Inflammatory macrophage treated with lipopolysaccharide for 1 hour (primary cell): Measurements from ENCODE around the gene CD3D.

ENCODE experiments used
- DNase-seq, 2 donors: peaks; one replicate each; pipeline ENCODE4 v3.0.0-alpha.2; 2020 to 2022

Gene CD3D

DNA sequence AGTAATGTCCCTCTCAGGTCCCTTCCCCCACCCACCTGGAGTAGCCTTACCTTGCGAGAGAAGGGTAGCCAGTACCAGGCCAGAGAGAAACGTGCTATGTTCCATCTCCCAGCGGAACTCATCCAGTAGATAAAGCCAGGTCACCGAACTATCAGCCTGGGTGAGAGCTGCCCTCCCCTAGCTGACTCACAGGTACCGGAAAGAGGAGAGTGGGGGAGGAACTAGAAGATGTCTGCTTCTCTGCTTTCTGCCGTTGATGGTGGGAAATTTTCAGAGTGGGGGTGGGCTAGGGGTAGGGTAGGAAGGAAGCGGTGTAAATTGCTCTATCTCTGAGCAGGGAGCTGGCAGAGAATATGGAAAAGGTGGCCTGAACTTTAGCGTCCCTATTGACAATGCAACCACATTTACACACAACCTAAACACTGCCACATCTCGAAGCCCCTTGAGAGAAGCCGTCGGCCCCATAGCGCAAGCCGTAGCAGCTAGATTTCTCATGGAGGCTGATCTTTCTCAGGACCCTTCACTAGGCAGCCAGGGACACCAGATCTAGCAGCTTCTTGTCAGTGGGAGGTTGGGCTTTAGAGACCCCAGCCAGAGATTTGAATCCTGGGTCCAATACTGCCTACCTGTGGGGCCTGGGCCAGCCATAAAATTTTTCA, at the start of gene CD3D:
TSS of gene CD3D (minus strand) at position 203 of the 659 bp plus-strand sequence. CDS start at position 105, 98 bp downstream.
- DNase-seq, result no peak

DNA sequence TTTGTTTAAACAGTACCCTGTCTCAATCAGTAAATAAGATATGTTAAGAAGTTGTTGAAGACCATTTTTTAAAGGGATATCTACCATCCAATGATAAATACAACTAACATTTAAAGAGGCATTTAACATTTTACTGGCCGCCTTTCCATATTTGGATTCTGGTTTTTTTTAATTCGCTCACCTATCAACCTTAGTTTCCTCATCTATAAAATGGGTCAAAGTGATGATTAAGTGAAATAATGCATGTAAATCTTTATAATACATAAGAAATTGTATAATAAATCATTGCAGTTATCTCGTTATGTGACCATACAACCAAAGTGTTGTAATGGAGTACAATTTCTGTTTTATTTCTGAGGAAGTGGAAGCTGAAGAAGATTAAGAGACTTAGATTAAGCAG, 41.2 kb upstream of the CD3D start:
- no peak for DNase-seq

DNA sequence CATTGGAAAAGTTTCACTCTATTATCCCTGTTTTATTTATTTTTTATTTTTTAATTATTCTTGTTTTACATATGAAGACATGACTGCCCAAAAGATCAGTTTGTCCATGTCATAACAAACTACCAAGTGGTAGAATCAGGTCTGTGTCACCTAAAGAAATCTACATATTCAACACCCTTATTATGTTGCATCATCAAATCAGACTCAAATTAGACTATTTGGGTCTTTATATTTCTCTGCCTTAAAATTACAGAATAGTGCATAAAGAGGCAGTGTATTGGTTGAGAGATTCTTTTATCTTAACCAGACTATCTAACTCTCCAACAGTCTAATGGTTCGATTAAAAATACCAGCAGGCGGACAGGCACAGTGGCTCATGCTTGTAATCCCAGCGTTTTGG, 40.4 kb upstream of the CD3D start:
- no peak for DNase-seq

DNA sequence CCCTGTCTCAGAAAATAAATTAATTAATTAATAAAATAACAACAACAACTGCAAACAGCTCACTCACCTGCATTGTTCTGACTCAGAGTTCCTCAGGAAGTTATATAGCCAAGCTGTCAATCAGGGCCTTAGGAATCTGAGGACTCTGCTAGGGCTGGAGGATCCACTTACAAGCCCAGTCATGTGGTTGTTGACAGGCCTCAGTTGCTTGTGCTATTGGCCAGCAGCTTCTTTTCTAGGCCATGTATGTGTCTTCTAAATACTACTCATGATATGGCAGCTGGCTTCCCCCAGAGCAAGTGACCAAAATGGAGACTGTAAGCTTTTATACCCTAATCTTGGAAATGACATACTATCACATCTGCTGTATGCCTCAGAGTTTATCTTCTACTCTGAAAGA, 38.1 kb upstream of the CD3D start:
- DNase-seq, result no peak

DNA sequence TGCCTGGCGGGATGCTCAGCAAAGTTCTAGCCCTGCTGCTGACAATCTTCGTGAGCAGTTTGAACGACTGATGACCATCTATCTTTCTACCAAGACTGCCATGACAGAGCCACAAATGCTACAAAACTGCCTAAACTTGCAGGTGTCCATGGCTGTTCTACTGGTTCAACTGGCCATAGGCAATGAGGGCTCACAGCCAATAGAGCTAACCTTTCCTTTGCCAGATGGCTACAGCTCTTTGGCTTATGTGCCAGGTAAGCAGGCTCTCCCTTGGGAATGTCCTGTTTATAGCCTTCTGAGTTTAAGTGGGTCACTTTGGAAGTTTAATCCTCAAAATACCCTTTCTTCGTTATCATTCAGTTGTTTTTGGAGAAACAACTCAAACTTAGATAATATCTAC, 37.0 kb upstream of the CD3D start:
- no peak for DNase-seq

DNA sequence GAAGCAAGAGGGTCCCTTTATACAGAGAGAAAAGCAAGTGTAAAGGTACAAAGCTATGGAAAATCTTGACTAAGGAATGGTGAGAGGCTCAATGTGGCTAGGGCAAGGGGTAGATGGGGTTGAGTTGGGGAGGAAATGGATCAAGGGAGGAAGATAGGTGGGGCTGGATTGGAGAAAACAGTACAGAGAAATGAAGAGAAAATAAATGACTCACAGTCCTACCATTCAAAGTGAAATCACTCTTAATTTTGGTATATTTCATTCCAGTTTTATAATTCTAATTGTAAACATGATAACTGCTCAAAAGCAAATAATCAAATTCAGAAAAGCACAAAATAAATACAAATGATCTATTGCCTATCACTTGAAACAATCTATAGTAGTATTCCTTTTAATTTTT, 33.5 kb upstream of the CD3D start:
- no peak for DNase-seq

DNA sequence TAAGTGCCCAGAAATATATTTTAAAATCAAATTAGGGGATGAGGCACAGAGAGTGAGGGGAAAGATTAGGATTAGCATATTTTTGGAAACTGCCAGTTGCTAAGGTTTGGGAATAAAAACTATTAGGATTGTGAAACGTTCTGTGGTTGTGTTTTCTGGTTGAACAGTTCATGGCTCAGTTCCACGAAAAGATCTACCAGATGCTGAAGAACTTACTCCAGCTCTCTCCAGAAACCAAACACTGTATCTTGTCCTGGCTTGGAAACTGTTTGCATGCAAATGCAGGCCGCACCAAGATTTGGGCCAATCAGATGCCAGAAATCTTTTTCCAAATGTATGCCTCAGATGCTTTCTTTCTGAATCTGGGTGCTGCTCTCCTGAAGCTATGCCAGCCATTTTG, 32.2 kb upstream of the CD3D start:
- DNase-seq, result no peak

DNA sequence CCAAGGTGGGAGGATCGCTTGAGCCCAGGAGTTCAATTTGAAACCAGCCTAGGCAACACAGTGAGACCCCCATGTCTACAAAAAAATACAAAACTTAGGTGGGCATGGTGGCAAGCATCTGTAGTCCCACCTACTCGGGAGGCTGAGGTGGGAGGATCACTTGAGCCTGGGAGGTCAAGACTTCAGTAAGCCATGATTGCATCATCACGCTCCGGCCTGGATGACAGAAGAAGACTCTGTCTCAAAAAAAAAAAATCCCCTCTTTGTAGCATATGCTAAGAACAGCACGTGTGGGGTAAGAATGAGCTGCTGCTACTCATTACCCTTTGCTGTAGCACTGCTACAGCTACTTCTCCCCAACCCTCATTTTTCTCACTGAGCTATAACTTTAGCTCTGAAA, 31.4 kb upstream of the CD3D start:
- DNase-seq, result no peak

DNA sequence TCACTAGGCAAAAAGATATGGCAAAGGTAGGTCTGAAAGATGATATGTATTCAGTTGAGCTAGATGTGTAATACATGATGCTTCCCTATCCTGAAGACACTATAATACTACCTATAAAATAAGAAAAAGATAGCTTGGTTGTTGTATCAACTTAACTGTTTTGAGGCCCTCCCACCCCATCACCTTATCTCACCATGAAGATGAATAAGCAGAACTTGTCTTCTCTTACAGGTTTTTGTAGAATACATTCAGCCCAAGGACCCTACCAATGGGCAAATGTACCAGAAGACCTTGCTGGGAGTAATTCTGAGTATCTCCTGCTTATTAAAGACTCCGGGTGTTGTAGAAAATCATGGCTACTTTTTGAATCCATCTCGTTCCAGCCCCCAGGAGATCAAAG, 30.8 kb upstream of the CD3D start:
- no peak for DNase-seq

DNA sequence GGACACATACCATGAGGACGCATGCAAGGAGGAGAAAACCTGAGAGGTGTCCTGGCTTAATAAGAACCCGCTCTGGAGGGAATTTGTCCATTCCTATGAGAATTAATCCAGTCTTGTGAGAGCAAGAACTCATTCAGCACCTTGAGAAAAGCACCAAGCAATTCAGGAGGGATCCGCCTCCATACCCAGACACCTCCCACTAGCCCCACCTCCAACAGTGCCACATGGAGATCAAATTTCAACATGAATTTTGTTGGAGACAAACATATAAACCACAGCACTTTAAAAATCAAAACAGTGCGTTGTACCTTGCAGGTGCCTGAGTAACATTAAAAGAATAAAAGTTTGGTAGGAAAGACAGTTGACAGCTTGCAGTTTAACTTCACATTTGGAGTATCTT, 28.3 kb upstream of the CD3D start:
- DNase-seq, result no peak

DNA sequence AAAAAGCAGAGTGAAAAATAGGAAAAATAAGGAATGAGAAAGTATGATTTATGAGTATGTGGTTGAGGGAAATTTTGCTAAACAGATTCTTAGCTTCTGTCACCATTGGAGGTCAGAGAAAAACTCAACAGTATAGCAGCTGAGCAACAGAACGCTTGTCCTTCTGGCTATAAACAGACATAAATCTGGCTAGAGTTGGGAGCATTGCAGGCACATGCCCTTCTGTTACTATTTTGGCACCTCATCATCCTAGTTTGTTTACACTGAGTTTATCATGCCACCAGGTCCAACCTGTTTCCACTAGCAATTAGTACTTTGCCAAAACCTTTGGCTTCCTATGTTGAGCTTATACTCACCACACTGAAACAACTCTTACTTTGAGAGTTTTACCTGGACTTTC, 23.8 kb upstream of the CD3D start:
- DNase-seq, result no peak

DNA sequence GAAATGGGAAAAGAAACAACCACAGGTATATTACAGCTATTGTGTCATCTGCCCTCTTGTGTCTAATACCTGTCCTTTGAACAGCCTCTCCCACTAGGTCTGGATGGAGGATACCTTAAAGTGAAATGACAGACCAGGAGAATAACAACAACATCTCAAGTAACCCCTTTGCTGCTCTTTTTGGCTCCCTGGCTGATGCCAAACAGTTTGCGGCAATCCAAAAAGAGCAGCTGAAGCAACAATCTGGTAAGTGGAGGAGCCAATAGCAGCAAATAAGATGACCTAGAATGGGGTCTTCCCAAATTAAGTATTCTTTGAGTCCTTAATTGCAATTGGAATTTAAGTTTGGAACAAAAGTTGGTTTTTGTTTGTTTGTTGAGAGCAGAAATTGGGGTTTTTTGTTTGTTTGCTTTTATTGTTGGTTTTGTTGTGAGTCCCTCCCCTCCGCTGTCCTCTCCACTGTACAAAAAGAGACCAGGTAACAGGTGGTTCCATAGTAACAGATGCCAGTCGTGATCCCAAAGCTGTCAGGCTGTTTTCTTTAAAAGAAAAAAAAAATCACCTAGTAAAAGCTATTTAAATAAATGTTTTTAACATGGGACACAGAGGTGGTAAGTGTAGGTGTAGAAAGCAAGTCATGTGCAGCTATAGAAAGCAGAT, 22.6 kb upstream of the CD3D start:
- DNase-seq, result no peak

DNA sequence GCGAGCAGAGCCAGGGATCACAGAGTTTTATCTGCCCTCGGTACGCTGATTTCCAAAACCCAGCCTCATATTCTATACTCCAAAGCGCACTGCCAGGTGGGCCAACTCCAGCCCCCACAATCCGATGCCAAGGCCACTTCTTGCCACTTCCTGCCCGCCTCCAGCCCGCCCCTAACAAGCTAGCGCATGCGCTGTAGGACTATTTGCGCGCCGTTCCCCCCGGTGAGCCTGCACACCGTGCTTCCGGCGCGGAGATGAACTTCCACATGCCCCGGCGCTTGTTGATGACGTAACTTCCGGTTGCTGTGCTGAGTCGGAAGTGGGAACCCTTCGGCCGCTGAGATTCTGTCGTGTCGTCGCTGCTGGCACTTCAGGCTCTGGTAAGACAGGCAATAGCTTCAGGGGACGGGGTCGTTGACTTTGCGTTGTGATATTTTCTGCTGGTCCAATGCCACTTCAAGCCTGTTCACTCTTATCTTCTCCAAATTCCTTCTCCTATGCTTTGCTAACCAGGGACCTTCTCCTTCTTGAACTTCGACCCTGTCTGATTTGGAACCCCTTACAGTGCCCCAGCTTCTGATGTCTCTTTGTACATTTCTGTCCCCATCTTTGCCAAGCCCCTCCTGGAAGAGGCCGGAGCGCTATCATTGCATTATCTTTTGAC, 16.9 kb upstream of the CD3D start, which contains the start of gene UBE4A:
TSS of gene UBE4A (plus strand) at position 306 of the 664 bp plus-strand sequence. CDS start 5,481 bp downstream, outside the sequence.
- peak; percentile 92 to 98 for DNase-seq

DNA sequence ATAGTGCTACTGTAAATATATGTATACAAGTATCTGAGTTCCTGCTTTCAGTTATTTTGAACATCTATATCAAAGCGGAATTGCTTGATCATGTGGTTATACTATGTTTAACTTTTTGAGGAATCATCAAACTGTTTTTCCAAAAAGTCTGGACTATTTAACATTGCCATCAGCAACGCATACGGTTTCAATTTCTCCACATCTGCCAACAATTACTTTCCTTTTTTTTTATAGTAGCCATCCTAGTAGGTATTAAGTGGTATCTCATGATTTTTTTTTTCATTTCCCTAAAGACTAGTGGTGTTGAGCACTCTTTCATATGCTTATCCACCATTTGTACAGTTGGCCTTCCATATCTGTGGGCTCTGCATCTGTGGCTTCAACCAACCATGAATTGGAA, 15.6 kb upstream of the CD3D start:
- DNase-seq, result no peak

DNA sequence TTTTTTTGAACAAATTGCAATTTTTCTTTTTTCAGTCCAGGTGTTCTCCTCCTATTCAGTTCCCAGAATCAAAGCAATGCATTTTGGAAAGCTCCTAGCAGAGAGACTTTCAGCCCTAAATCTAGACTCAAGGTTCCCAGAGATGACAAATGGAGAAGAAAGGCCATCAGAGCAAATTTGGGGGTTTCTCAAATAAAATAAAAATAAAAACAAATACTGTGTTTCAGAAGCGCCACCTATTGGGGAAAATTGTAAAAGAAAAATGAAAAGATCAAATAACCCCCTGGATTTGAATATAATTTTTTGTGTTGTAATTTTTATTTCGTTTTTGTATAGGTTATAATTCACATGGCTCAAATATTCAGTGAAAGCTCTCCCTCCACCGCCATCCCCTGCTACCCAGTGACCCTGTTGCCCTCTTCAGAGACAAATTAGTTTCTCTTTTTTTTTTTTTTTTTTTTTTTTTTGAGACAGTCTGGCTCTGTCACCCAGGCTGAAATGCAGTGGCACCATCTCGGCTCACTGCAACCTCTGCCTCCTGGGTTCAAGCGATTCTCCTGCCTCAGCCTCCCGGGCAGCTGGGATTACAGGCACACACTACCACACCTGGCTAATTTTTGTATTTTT, 10.7 kb upstream of the CD3D start:
- DNase-seq, result peak; percentile 29 to 84

DNA sequence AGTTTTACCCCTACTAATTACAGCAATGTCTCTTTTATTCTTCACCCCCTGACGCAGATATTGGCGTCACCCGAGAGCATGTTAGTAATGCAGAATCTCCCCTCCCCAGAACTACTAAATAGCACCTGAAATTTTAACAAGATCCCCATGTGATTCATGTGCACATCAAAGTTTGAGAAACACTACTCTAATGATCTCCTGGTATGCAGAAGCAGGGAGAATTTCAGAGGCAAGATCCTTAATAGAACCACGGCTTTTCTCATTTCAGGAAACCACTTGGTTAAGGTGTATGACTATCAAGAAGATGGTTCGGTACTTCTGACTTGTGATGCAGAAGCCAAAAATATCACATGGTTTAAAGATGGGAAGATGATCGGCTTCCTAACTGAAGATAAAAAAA, 7.0 kb upstream of the CD3D start:
- DNase-seq, result no peak

DNA sequence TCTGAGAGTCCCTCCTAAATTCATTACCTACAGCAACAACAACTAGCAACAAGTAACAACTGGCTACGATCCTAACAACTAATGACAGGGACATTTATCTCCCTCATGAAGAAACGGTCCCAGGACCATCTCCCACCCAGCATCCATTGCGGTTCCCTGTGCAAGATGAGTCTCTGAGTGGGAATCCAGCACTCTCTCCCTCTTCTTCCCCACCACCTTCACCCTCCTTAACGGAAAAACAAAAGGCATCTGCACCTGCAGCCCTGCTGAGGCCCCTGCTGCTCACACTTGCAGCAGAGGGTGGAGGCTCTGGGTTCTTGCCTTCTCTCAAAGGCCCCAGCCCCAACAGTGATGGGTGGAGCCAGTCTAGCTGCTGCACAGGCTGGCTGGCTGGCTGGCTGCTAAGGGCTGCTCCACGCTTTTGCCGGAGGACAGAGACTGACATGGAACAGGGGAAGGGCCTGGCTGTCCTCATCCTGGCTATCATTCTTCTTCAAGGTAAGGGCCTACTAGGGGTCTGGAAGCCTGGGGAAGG, 1.5 kb upstream of the CD3D start, which contains the start of gene CD3G:
TSS of gene CD3G (plus strand) at position 364 of the 535 bp plus-strand sequence. CDS start at position 444, 80 bp downstream.
- DNase-seq, result no peak

DNA sequence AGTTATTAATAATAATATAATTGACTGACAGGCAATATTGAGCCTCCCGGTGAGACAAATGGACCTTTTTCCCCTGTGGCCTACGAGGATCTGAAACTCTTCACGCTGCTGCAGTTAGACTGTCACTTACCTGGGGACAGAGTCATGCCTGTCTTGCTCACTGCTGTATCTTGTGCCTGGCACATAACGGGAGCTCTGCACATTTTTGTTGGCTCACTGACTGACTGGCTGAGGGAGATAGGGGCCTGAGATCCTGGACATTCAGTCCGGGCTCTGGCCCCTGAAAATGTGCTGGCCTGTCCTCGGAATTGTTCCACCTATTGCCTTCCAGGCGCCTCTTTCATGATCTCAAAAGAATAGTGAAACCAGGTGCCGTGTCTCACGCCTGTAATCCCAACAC, 743 bp upstream of the CD3D start:
- no peak for DNase-seq

DNA sequence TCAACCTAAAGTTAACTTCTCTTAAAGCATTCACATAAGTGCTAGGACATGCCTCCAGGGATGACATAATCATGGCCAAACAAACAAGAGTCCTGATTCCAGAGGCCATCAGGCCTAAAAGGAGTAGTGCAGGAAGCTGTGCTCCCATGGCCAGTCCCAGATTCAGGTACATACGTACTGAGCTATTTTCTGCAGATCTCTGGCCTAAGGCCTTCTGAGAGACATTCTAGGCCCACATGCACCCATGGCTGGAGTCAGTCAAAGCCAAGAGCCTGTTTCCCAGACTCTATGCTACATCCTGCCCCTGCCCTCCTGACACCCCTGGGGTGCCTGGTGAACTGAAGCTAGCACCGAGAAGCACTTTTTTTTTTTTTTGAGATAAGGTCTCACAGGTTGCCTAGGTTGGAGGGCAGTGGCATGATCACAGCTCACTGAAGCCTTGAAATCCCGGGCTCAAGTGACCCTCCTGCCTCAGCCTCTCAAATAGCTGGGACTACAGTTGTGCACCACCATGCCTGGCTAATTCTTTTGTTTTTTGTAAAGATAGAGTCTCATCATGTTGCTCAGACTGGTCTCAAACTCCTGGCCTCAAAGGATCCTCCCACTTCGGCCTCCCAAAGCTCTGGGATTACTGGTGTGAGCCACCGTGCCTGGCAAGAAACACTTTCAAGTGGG, 553 bp downstream of the CD3D start:
- DNase-seq, result no peak

DNA sequence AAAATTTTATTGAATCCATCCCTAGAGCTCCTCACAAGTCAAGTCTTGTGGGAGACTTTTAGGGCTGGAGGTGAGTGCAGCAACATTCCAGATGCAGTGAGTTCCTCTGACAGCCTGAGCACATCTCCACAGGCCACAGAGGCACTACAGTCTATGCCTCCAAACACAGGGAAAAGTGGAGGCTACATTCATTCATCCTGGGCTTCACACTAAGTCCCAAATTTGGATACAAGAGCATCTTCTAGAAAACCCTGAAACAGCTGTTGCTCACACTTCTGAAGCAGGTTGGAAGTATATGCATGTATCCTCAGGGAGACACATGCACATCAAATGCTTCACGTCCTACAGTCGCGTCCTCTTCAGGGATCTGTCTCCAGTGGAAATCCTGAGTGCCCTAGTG, 1.2 kb downstream of the CD3D start:
- DNase-seq, result no peak

DNA sequence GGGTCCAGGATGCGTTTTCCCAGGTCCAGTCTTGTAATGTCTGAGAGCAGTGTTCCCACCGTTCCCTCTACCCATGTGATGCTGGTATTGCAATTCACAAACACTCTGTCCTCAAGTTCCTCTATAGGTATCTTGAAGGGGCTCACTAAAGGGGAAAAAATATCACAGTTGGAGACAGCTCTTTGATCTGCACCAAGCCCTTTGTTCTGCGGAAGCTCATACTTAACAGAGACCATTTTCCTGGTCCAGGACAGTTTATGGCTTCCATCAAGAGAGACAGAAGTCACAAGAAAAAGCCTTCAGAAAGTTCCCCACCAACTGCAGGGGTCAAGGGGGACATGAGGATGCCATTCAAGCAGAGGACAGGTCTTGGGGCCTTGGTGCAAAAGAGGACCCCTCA, 2.1 kb downstream of the CD3D start:
- no peak for DNase-seq

DNA sequence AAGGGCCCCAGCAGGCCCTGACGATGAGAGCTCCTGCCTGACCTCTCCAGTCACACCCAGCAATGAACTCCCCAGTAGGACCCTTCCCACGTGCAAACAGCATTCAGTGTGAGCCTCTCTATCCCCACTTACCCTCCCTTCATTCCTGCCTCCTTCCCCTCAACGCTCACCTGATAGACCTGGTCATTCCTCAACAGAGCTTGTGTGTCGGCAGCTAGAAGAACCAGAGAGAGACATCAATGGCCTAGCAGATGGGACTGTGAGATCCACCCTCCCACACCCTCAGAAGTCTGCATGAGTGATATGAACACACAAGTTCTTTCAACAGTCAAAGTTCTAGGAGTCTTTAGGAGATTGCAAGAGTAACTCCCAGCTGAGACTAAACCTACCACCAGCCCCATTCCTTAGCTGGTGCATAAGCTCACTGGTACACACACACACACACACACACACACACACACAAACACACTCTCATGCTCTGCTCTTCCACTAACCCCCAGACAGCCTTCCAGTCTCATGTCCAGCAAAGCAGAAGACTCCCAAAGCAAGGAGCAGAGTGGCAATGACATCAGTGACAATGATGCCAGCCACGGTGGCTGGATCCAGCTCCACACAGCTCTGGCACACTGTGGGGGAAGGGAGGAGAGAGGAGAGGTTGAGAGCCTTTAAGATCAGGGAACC, 3.1 kb downstream of the CD3D start:
- no peak for DNase-seq
